ENCODE results near the gene TCF4. TPM values are rescaled to one million over a fixed set of nuclear protein-coding genes. Genes with fewer than 3 reads are reported as not detected.

TCF4 gene
- total and polyA plus RNA-seq, 8 donors: 99.1 to 165 (median 138) TPM

- H3K27me3 ChIP-seq: no peaks in the 10 kb centered on the region
- no peaks in the 10 kb centered on the region for H3K9me3 ChIP-seq
- no peak overlapping the region for H3K4me3 ChIP-seq
- no peak overlapping the region for H3K27ac ChIP-seq
- intact Hi-C loops (cut with DNase I): no loop called here
- TF ChIP-seq CTCF (IDR thresholded peaks at IDR 0.05): no peak
- ATAC-seq (no peak), DNase-seq (no peak)
- H3K4me1 ChIP-seq: peaks cover 0 to 6% of the 10 kb centered on the region in 2 donors
- H3K36me3 ChIP-seq: no peaks in the 10 kb centered on the region
These were observed 83.2 kb downstream of the TCF4 start for GRCh38 chr18:55504808-55505207.

- peaks cover 0 to 6% of the 10 kb centered on the region in 2 donors for H3K4me1 ChIP-seq
- no peaks in the 10 kb centered on the region for H3K9me3 ChIP-seq
- no peak overlapping the region for H3K4me3 ChIP-seq
- TF ChIP-seq CTCF (IDR thresholded peaks at IDR 0.05): no peak
- intact Hi-C loops (cut with DNase I): no loop called here
- ATAC-seq (no peak), DNase-seq (peak in 1 of 4 donors; percentile 10)
- no peak overlapping the region for H3K27ac ChIP-seq
- no peaks in the 10 kb centered on the region for H3K36me3 ChIP-seq
- H3K27me3 ChIP-seq: no peaks in the 10 kb centered on the region
These were observed 84.7 kb downstream of the TCF4 start for GRCh38 chr18:55503167-55503820.

GRCh38 chr18:55501982-55502710 lies 85.8 kb downstream of the TCF4 start:
- no peak for ATAC-seq
- H3K27me3 ChIP-seq: no peaks in the 10 kb centered on the region
- H3K4me3 ChIP-seq: no peak overlapping the region
- H3K36me3 ChIP-seq: no peaks in the 10 kb centered on the region
- no peak for DNase-seq
- no peak for TF ChIP-seq CTCF (IDR thresholded peaks at IDR 0.05)
- intact Hi-C loops (cut with DNase I): no loop called here
- H3K4me1 ChIP-seq: peaks cover 0 to 6% of the 10 kb centered on the region in 2 donors
- H3K9me3 ChIP-seq: no peaks in the 10 kb centered on the region
- H3K27ac ChIP-seq: peak overlapping the region; percentile 28 to 47

GRCh38 chr18:55501579-55501978 lies 86.4 kb downstream of the TCF4 start:
- H3K4me3 ChIP-seq: no peak overlapping the region
- peaks cover 0 to 6% of the 10 kb centered on the region in 2 donors for H3K4me1 ChIP-seq
- DNase-seq (peak in 1 of 4 donors; percentile 64), ATAC-seq (no peak)
- TF ChIP-seq CTCF (IDR thresholded peaks at IDR 0.05): no peak
- H3K9me3 ChIP-seq: no peaks in the 10 kb centered on the region
- no peaks in the 10 kb centered on the region for H3K27me3 ChIP-seq
- intact Hi-C loops (cut with DNase I): no loop called here
- H3K27ac ChIP-seq: peak overlapping the region; percentile 28 to 47
- H3K36me3 ChIP-seq: no peaks in the 10 kb centered on the region

- DNase-seq: peak in 1 of 4 donors; percentile 60
- Histone ChIP-seq H3K36me3 (no peaks in the 10 kb centered on the region), H3K27ac (peak overlapping the region; percentile 26 to 47), H3K4me3 (no peak overlapping the region), H3K27me3 (no peaks in the 10 kb centered on the region), H3K4me1 (peaks cover 0 to 6% of the 10 kb centered on the region in 2 donors), H3K9me3 (no peaks in the 10 kb centered on the region)
- peak; percentile 62 for ATAC-seq
- intact Hi-C loops (cut with DNase I): no loop called here
- TF ChIP-seq CTCF (IDR thresholded peaks at IDR 0.05): no peak
These were observed 87.5 kb downstream of the TCF4 start for GRCh38 chr18:55500316-55501086.

All from left lung (tissue), 10 donors.